K562 (cell line): Measurements from ENCODE around the gene NSUN6. TPM values are rescaled to one million over a fixed set of nuclear protein-coding genes. Genes with fewer than 3 reads are reported as not detected.

Experiments used
- BDP1 ChIP-seq: IDR thresholded peaks from 3 replicates; pipeline ENCODE4 v1.6.1; 2011; ENCODE audit not compliant: insufficient read length, insufficient read depth
- ELF4 ChIP-seq: fragments of 450-650 bp; formaldehyde crosslinking; IDR thresholded peaks from 2 replicates; pipeline ENCODE4 v1.4.0; 2022; ENCODE audit warnings: missing genetic modification characterization
- HIVEP1 ChIP-seq: fragments of 250-450 bp; sonication (Bioruptor Pico); IDR thresholded peaks from 2 replicates; pipeline ENCODE4 v1.4.0; 2020; ENCODE audit warnings: mild to moderate bottlenecking
- IFI16 ChIP-seq: fragments of 250-450 bp; sonication (Bioruptor Pico); IDR thresholded peaks from 2 replicates; pipeline ENCODE4 v2.1.2; 2022; ENCODE audit warnings: mild to moderate bottlenecking, inconsistent platforms
- RFX5 ChIP-seq: IDR thresholded peaks from 2 replicates; pipeline ENCODE4 v1.6.1; 2011; ENCODE audit warnings: low read depth, mild to moderate bottlenecking, improper control_type of control experiment, low read length
- RNF2 ChIP-seq: sonication (generic); IDR thresholded peaks from 2 replicates; pipeline ENCODE4 v1.6.1; 2016
- SNIP1 ChIP-seq: fragments of 450-650 bp; IDR thresholded peaks from 2 replicates; pipeline ENCODE4 v1.7.1; 2017; ENCODE audit warnings: low read depth, mild to moderate bottlenecking
- TAF7 ChIP-seq: fragments of 450-650 bp; IDR thresholded peaks from 2 replicates; pipeline ENCODE4 v1.6.1; 2016; ENCODE audit warnings: missing genetic modification characterization, missing compliant biosample characterization
- ZBED1 ChIP-seq: IDR thresholded peaks from 2 replicates; pipeline ENCODE4 v1.6.1; 2014
- ZEB2 ChIP-seq: fragments of 450-650 bp; IDR thresholded peaks from 2 replicates; pipeline ENCODE4 v1.6.1; 2016
- ZFP30 ChIP-seq: fragments of 250-450 bp; sonication (Bioruptor Pico); IDR thresholded peaks from 2 replicates; pipeline ENCODE4 v1.8.0; 2022; ENCODE audit warnings: moderate library complexity, mild to moderate bottlenecking, inconsistent platforms, borderline replicate concordance
- ZNF140 ChIP-seq: fragments of 250-450 bp; sonication (Bioruptor Pico); IDR thresholded peaks from 2 replicates; pipeline ENCODE4 v1.8.0; 2021; ENCODE audit warnings: moderate library complexity, mild to moderate bottlenecking, inconsistent platforms
- ZNF445 ChIP-seq: fragments of 250-450 bp; sonication (Bioruptor Pico); IDR thresholded peaks from 2 replicates; pipeline ENCODE4 v1.4.0; 2020; ENCODE audit warnings: low read depth, mild to moderate bottlenecking, moderate library complexity
- polyA plus RNA-seq, 8 experiments: library from polyadenylated mRNA; depleted of rRNA in 4 of 8; stranded (reverse) in 5 of 8; unstranded in 3 of 8; fragments of >200 nt; fragmentation: Nextera tagmentation in 2 of 8; fragmentation: Illumina TruSeq in 1 of 8; extraction: Ambion mirVana in 2 of 8; extraction: Trizol in 1 of 8; gene quantifications; 2 replicates each; pipeline versions ENCODE4 v1.2.1 to v1.2.3, GENCODE V29; 2011 to 2014; ENCODE audit warnings: inconsistent platforms in 1 of 8, missing spikeins in 1 of 8
- total RNA-seq, 7 experiments: library from RNA; depleted of rRNA in 6 of 7; stranded (reverse); fragments of >200 nt in 6 of 7; fragmentation: Illumina TruSeq in 2 of 7; extraction: Trizol in 2 of 7; gene quantifications; 2 replicates each; pipeline versions ENCODE4 v1.2.1 to v1.2.3, GENCODE V29; 2011 to 2021; ENCODE audit warnings: low replicate concordance in 1 of 7
- TF ChIP-seq, protein P1 (sequence below): fragments of 450-650 bp; IDR thresholded peaks from 2 replicates; pipeline ENCODE4 v1.6.1; 2016; ENCODE audit warnings: mild to moderate bottlenecking, moderate library complexity
- TF ChIP-seq, protein P2 (sequence below): fragments of 450-650 bp; IDR thresholded peaks from 2 replicates; pipeline ENCODE4 v1.7.0; 2016; ENCODE audit warnings: borderline replicate concordance
- TF ChIP-seq, protein P3 (sequence below): fragments of 250-450 bp; sonication (Bioruptor Pico); IDR thresholded peaks from 2 replicates; pipeline ENCODE4 v1.9.0; 2021; ENCODE audit warnings: mild to moderate bottlenecking

The NSUN6 gene
- total and polyA plus RNA-seq, 9 of the 15 experiments (the other 6 are each of a cell fraction or from before 2014, with no cell fraction given), result 12.5 to 33.1 (median 24.2) TPM

DNA sequence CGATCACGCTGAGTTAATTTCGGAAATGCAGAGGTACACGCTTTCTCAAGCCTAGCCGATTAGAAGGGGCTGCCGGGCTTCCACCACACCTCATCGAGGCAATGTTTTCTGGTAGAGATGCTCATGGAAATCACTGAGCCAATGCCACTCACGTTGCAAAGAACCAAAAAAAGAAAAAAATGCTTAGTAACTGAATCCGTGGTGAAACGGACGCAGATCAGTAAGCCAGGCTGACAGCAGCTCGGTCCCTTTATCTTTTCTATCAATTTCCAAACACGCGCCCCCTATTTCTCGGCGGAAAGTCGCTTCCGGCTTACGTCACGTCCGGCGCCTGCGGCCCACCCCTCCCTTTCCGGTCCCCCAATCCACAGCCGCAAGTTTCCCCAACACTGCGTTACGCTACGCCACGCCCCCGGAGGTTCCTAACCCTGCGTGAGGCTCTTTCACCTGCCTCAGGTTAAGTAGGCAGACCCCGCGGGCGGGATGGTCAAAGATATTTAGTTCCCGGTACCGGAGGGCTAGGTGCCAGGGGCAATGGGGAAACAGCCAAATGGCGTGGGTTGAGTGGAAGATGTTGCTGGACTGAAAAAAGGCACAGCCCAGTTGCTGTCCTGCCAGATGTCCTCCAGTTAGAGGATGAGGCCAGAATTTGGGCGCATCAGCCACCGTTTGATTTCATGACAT lies at the start of gene NSUN6 (continued):
- TF ChIP-seq, protein P1, sequence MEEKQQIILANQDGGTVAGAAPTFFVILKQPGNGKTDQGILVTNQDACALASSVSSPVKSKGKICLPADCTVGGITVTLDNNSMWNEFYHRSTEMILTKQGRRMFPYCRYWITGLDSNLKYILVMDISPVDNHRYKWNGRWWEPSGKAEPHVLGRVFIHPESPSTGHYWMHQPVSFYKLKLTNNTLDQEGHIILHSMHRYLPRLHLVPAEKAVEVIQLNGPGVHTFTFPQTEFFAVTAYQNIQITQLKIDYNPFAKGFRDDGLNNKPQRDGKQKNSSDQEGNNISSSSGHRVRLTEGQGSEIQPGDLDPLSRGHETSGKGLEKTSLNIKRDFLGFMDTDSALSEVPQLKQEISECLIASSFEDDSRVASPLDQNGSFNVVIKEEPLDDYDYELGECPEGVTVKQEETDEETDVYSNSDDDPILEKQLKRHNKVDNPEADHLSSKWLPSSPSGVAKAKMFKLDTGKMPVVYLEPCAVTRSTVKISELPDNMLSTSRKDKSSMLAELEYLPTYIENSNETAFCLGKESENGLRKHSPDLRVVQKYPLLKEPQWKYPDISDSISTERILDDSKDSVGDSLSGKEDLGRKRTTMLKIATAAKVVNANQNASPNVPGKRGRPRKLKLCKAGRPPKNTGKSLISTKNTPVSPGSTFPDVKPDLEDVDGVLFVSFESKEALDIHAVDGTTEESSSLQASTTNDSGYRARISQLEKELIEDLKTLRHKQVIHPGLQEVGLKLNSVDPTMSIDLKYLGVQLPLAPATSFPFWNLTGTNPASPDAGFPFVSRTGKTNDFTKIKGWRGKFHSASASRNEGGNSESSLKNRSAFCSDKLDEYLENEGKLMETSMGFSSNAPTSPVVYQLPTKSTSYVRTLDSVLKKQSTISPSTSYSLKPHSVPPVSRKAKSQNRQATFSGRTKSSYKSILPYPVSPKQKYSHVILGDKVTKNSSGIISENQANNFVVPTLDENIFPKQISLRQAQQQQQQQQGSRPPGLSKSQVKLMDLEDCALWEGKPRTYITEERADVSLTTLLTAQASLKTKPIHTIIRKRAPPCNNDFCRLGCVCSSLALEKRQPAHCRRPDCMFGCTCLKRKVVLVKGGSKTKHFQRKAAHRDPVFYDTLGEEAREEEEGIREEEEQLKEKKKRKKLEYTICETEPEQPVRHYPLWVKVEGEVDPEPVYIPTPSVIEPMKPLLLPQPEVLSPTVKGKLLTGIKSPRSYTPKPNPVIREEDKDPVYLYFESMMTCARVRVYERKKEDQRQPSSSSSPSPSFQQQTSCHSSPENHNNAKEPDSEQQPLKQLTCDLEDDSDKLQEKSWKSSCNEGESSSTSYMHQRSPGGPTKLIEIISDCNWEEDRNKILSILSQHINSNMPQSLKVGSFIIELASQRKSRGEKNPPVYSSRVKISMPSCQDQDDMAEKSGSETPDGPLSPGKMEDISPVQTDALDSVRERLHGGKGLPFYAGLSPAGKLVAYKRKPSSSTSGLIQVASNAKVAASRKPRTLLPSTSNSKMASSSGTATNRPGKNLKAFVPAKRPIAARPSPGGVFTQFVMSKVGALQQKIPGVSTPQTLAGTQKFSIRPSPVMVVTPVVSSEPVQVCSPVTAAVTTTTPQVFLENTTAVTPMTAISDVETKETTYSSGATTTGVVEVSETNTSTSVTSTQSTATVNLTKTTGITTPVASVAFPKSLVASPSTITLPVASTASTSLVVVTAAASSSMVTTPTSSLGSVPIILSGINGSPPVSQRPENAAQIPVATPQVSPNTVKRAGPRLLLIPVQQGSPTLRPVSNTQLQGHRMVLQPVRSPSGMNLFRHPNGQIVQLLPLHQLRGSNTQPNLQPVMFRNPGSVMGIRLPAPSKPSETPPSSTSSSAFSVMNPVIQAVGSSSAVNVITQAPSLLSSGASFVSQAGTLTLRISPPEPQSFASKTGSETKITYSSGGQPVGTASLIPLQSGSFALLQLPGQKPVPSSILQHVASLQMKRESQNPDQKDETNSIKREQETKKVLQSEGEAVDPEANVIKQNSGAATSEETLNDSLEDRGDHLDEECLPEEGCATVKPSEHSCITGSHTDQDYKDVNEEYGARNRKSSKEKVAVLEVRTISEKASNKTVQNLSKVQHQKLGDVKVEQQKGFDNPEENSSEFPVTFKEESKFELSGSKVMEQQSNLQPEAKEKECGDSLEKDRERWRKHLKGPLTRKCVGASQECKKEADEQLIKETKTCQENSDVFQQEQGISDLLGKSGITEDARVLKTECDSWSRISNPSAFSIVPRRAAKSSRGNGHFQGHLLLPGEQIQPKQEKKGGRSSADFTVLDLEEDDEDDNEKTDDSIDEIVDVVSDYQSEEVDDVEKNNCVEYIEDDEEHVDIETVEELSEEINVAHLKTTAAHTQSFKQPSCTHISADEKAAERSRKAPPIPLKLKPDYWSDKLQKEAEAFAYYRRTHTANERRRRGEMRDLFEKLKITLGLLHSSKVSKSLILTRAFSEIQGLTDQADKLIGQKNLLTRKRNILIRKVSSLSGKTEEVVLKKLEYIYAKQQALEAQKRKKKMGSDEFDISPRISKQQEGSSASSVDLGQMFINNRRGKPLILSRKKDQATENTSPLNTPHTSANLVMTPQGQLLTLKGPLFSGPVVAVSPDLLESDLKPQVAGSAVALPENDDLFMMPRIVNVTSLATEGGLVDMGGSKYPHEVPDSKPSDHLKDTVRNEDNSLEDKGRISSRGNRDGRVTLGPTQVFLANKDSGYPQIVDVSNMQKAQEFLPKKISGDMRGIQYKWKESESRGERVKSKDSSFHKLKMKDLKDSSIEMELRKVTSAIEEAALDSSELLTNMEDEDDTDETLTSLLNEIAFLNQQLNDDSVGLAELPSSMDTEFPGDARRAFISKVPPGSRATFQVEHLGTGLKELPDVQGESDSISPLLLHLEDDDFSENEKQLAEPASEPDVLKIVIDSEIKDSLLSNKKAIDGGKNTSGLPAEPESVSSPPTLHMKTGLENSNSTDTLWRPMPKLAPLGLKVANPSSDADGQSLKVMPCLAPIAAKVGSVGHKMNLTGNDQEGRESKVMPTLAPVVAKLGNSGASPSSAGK, result no peak
- no peak for TF ChIP-seq ZBED1
- TF ChIP-seq RFX5, result no peak; the same call in 1 of the 2 replicates
- TF ChIP-seq ZEB2, result peak; percentile 55; the same call in 1 of the 2 replicates
- peak; percentile 71; the same call in 1 of the 2 replicates for TF ChIP-seq ELF4 (CRISPR knock-in tag)
- TF ChIP-seq ZFP30, result no peak
- no peak for TF ChIP-seq TAF7 (tag)
- TF ChIP-seq ZNF445 (CRISPR knock-in tag), result no peak
- TF ChIP-seq SNIP1, result no peak
- no peak for TF ChIP-seq IFI16 (CRISPR knock-in tag)
- TF ChIP-seq HIVEP1 (CRISPR knock-in tag), result no peak
- TF ChIP-seq, protein P2, sequence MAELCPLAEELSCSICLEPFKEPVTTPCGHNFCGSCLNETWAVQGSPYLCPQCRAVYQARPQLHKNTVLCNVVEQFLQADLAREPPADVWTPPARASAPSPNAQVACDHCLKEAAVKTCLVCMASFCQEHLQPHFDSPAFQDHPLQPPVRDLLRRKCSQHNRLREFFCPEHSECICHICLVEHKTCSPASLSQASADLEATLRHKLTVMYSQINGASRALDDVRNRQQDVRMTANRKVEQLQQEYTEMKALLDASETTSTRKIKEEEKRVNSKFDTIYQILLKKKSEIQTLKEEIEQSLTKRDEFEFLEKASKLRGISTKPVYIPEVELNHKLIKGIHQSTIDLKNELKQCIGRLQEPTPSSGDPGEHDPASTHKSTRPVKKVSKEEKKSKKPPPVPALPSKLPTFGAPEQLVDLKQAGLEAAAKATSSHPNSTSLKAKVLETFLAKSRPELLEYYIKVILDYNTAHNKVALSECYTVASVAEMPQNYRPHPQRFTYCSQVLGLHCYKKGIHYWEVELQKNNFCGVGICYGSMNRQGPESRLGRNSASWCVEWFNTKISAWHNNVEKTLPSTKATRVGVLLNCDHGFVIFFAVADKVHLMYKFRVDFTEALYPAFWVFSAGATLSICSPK, result no peak
- no peak for TF ChIP-seq RNF2
- TF ChIP-seq BDP1, result no peak
- no peak for TF ChIP-seq ZNF140 (CRISPR knock-in tag)
- TF ChIP-seq, protein P3, sequence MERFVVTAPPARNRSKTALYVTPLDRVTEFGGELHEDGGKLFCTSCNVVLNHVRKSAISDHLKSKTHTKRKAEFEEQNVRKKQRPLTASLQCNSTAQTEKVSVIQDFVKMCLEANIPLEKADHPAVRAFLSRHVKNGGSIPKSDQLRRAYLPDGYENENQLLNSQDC (CRISPR knock-in tag), result peak; percentile 61; the same call in 1 of the 2 replicates
